Stimulated activated CD8-positive, alpha-beta memory T cell treated with anti-CD3 and anti-CD28 coated beads, Interleukin-12 subunit alpha, Interleukin-12 subunit beta, amount 100 ng/mL, for 1 hour (primary cell): ENCODE results near the gene TRIM28.

ENCODE experiments used
- DNase-seq: peaks from one replicate; pipeline ENCODE4 v3.0.0-alpha.2; 2020; ENCODE audit warnings: low read depth

TRIM28 gene

GRCh38 chr19:58549664-58550361 is 5.9 kb downstream of the TRIM28 start:
- DNase-seq = no peak

GRCh38 chr19:58550362-58551122 is 6.7 kb downstream of the TRIM28 start:
- no peak for DNase-seq

GRCh38 chr19:58551123-58551497 is 7.2 kb downstream of the TRIM28 start:
- no peak for DNase-seq

- no peak for DNase-seq
Measured at GRCh38 chr19:58551577-58552471, 8.0 kb downstream of the TRIM28 start.

- DNase-seq = no peak
Measured at GRCh38 chr19:58552655-58553054, 8.8 kb downstream of the TRIM28 start.

GRCh38 chr19:58553799-58554493 is 10.1 kb downstream of the TRIM28 start:
- no peak for DNase-seq

GRCh38 chr19:58554494-58555368 is 10.9 kb downstream of the TRIM28 start, which contains the start of gene CHMP2A:
Gene CHMP2A (minus strand): TSS chr19:58555105. CDS start chr19:58554212, 893 bp downstream.
- DNase-seq = peak; percentile 99

GRCh38 chr19:58555369-58555885 is 11.6 kb downstream of the TRIM28 start:
- no peak for DNase-seq

GRCh38 chr19:58555920-58556621 is 12.2 kb downstream of the TRIM28 start:
- no peak for DNase-seq

- DNase-seq = no peak
Measured at GRCh38 chr19:58556622-58557220, 12.9 kb downstream of the TRIM28 start.

- no peak for DNase-seq
Measured at GRCh38 chr19:58557221-58558065, 13.6 kb downstream of the TRIM28 start.

- DNase-seq = no peak
Measured at GRCh38 chr19:58558066-58558622, 14.3 kb downstream of the TRIM28 start, which contains the start of gene UBE2M. Gene UBE2M (minus strand): TSS chr19:58558611. CDS start chr19:58558381, 230 bp downstream.

- peak; percentile 99 for DNase-seq
Measured at GRCh38 chr19:58558623-58559274, 14.9 kb downstream of the TRIM28 start.

- peak; percentile 51 for DNase-seq
Measured at GRCh38 chr19:58559275-58560006, 15.6 kb downstream of the TRIM28 start.

GRCh38 chr19:58560007-58560887 is 16.4 kb downstream of the TRIM28 start:
- no peak for DNase-seq

GRCh38 chr19:58560921-58561320 is 17.1 kb downstream of the TRIM28 start:
- no peak for DNase-seq
